HEK293 (cell line): ENCODE data around the gene ZKSCAN5.

Experiments used
- CTCF ChIA-PET: fragments of 350-600 bp; formaldehyde crosslinking; extraction: SDS; loops from one replicate; lab custom pipeline; 2021; ENCODE audit warnings: antibody characterized with exemption; lab: Yijun Ruan, JAX
- POLR2A ChIA-PET: fragments of 300-600 bp; formaldehyde crosslinking; extraction: SDS; loops from one replicate; lab custom pipeline; 2020; ENCODE audit warnings: antibody characterized with exemption, inconsistent platforms; lab: Yijun Ruan, JAX
- H3K27ac ChIP-seq: fragments of 200-500 bp; sonication (Bioruptor generic); 2 replicates; pipeline ENCODE4 v1.5.1; 2014; ENCODE audit warnings: low read depth, low read length, control low read depth, inconsistent platforms; ENCODE audit errors: extremely low read depth
- H3K36me3 ChIP-seq, 2 experiments: fragments of 200-500 bp in 1 of 2; sonication (Bioruptor generic) in 1 of 2; 1 replicate in 1 of 2; 2 replicates in 1 of 2; pipeline ENCODE4 v1.5.1; 2014 to 2017; ENCODE audit warnings: inconsistent platforms in 2 of 2, low read length in 2 of 2; ENCODE audit not compliant: control insufficient read depth in 2 of 2, insufficient read depth in 1 of 2
- H3K4me1 ChIP-seq: fragments of 200-500 bp; sonication (Bioruptor generic); 2 replicates; pipeline ENCODE4 v1.5.1; 2014; ENCODE audit warnings: mild to moderate bottlenecking, low read length, inconsistent platforms; ENCODE audit not compliant: control insufficient read depth, insufficient read depth
- H3K4me3 ChIP-seq: 2 replicates; pipeline ENCODE4 v1.5.1; 2011; ENCODE audit warnings: low read depth, mild to moderate bottlenecking, control low read depth, low read length, moderate library complexity
- H3K9me3 ChIP-seq: fragments of 200-500 bp; sonication (Bioruptor generic); 2 replicates; pipeline ENCODE4 v1.5.1; 2014; ENCODE audit warnings: low read depth, low read length, inconsistent platforms; ENCODE audit not compliant: control insufficient read depth, insufficient read depth
- BCL11B ChIP-seq: fragments of 450-650 bp; formaldehyde crosslinking; IDR thresholded peaks from 2 replicates; pipeline ENCODE4 v1.5.1; 2016; ENCODE audit warnings: low read depth, missing biosample characterization, missing genetic modification characterization
- MZF1 ChIP-seq: fragments of 450-650 bp; formaldehyde crosslinking; IDR thresholded peaks from 2 replicates; pipeline ENCODE4 v1.5.1; 2017; ENCODE audit warnings: missing biosample characterization, missing genetic modification characterization, borderline replicate concordance
- TRIM28 ChIP-seq: IDR thresholded peaks from 2 replicates; pipeline ENCODE4 v1.6.1; 2011; ENCODE audit warnings: low read length, control low read depth, borderline replicate concordance
- ZNF148 ChIP-seq: fragments of 450-650 bp; formaldehyde crosslinking; IDR thresholded peaks from 2 replicates; pipeline ENCODE4 v1.5.0; 2017; ENCODE audit warnings: missing biosample characterization, missing genetic modification characterization, borderline replicate concordance
- ZNF214 ChIP-seq: fragments of 450-650 bp; formaldehyde crosslinking; IDR thresholded peaks from 2 replicates; pipeline ENCODE4 v1.5.1; 2017; ENCODE audit warnings: missing biosample characterization, mild to moderate bottlenecking, missing genetic modification characterization, borderline replicate concordance
- ZNF366 ChIP-seq: fragments of 450-650 bp; formaldehyde crosslinking; conservative IDR thresholded peaks from 2 replicates; pipeline ENCODE4 v1.5.1; 2016; ENCODE audit warnings: missing biosample characterization, missing genetic modification characterization
- ZNF394 ChIP-seq: fragments of 450-650 bp; formaldehyde crosslinking; IDR thresholded peaks from 2 replicates; pipeline ENCODE4 v1.5.1; 2016; ENCODE audit warnings: missing biosample characterization, missing genetic modification characterization, mild to moderate bottlenecking, moderate library complexity, borderline replicate concordance
- ZNF449 ChIP-seq: fragments of 450-650 bp; formaldehyde crosslinking; IDR thresholded peaks from 2 replicates; pipeline ENCODE4 v1.5.1; 2017; ENCODE audit warnings: missing biosample characterization, mild to moderate bottlenecking, missing genetic modification characterization, moderate library complexity
- ZNF610 ChIP-seq: fragments of 450-650 bp; formaldehyde crosslinking; IDR thresholded peaks from 2 replicates; pipeline ENCODE4 v1.5.1; 2016; ENCODE audit warnings: missing biosample characterization, missing genetic modification characterization, borderline replicate concordance
- ZNF843 ChIP-seq: fragments of 450-650 bp; formaldehyde crosslinking; IDR thresholded peaks from 2 replicates; pipeline ENCODE4 v1.5.1; 2016; ENCODE audit warnings: missing biosample characterization, missing genetic modification characterization
- ZSCAN5A ChIP-seq: fragments of 450-650 bp; formaldehyde crosslinking; IDR thresholded peaks from 2 replicates; pipeline ENCODE4 v1.5.1; 2016; ENCODE audit warnings: missing biosample characterization, missing genetic modification characterization
- TF ChIP-seq, protein P1 (sequence below): fragments of 450-650 bp; formaldehyde crosslinking; IDR thresholded peaks from 2 replicates; pipeline ENCODE4 v1.5.1; 2016; ENCODE audit warnings: missing biosample characterization, missing genetic modification characterization
- TF ChIP-seq, protein P2 (sequence below): fragments of 450-650 bp; formaldehyde crosslinking; IDR thresholded peaks from 2 replicates; pipeline ENCODE4 v1.5.1; 2017; ENCODE audit warnings: missing biosample characterization, missing genetic modification characterization
- TF ChIP-seq, protein P3 (sequence below): fragments of 450-650 bp; formaldehyde crosslinking; IDR thresholded peaks from 2 replicates; pipeline ENCODE4 v1.5.1; 2017; ENCODE audit warnings: missing biosample characterization, missing genetic modification characterization
- TF ChIP-seq, protein P4 (sequence below): fragments of 450-650 bp; formaldehyde crosslinking; IDR thresholded peaks from 2 replicates; pipeline ENCODE4 v1.5.1; 2016; ENCODE audit warnings: missing biosample characterization, missing genetic modification characterization

ZKSCAN5 gene

DNA sequence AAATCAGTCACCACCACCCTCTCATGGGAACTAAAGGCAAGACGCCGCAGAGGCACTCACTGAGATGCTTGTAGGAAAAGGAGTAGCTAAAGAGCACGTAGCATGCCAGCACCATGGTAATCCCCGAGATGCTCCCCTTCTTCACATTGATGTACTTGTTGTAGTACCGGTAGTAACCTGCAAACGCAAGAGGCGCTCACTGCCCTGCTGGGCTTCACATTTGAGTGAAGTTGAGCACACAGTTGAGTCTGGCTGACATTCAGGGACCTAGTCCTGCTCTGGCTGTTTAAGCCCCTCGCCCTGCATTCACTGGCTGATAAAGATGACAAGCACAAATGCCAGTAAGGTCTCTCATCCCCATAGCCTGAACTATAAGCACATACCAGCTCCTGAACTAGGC is 45.4 kb upstream of the ZKSCAN5 start:
- ChIA-PET CTCF (interaction anchor here (0.7 to 1.5 kb wide), 2 partner anchors 9 to 157 kb away, joined by 3 read pairs; no protein-coding TSS in a partner anchor), POLR2A (interaction anchor here (0.6 kb wide), 1 partner anchor 12 kb away, joined by 3 read pairs; no protein-coding TSS in a partner anchor)
- H3K36me3 ChIP-seq, result peaks cover 19 to 82% of the 10 kb centered on the region in 2 experiments
- peak; percentile 94; the same call in 1 of the 2 replicates for TF ChIP-seq TRIM28
- TF ChIP-seq, protein P1, sequence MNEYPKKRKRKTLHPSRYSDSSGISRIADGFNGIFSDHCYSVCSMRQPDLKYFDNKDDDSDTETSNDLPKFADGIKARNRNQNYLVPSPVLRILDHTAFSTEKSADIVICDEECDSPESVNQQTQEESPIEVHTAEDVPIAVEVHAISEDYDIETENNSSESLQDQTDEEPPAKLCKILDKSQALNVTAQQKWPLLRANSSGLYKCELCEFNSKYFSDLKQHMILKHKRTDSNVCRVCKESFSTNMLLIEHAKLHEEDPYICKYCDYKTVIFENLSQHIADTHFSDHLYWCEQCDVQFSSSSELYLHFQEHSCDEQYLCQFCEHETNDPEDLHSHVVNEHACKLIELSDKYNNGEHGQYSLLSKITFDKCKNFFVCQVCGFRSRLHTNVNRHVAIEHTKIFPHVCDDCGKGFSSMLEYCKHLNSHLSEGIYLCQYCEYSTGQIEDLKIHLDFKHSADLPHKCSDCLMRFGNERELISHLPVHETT, result no peak
- peak; percentile 75; the same call in 1 of the 2 replicates for TF ChIP-seq ZNF394 (tag by site-specific recombination)
- no peak for TF ChIP-seq ZNF366
- TF ChIP-seq MZF1, result peak; percentile 73
- no peak overlapping the region for H3K27ac ChIP-seq
- H3K9me3 ChIP-seq, result no peaks in the 10 kb centered on the region
- no peaks in the 10 kb centered on the region for H3K4me1 ChIP-seq
- no peak overlapping the region for H3K4me3 ChIP-seq

DNA sequence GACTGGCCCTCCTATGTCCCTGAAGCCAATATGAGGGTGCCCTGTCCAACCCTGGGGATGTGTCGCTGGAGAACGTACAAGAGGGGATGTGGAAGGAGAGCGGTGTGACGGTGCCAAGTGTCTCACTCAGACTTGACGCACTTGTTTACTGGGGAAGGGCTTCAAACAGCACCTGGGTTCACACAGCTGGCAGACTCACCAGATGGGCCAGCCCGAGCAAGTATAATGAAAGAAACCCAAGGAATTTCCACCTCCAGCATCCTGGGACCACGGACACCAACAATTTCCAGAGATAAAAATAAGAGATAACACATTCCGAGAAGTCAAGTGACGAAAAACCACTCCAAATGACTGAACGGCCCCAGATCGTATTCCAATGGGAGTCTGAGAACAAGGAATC is 43.8 kb upstream of the ZKSCAN5 start:
- ChIA-PET POLR2A (interaction anchor here (1.3 kb wide), 1 partner anchor 44 kb away, joined by 6 read pairs; the partner anchor contains the start of gene ZKSCAN5), CTCF (interaction anchor here (1.0 kb wide), 1 partner anchor 10 kb away, joined by 3 read pairs; no protein-coding TSS in a partner anchor)
- H3K4me3 ChIP-seq, result no peak overlapping the region
- H3K9me3 ChIP-seq, result no peaks in the 10 kb centered on the region
- H3K4me1 ChIP-seq, result no peaks in the 10 kb centered on the region
- no peak overlapping the region for H3K27ac ChIP-seq
- H3K36me3 ChIP-seq, result peaks cover 23 to 69% of the 10 kb centered on the region in 2 experiments
- TF ChIP-seq ZNF843 (tag by site-specific recombination) (no peak), ZNF610 (tag by site-specific recombination) (no peak), ZNF148 (tag by site-specific recombination) (no peak), ZSCAN5A (tag by site-specific recombination) (no peak), ZNF449 (no peak), ZNF214 (no peak), BCL11B (tag by site-specific recombination) (no peak)
- TF ChIP-seq, protein P2, sequence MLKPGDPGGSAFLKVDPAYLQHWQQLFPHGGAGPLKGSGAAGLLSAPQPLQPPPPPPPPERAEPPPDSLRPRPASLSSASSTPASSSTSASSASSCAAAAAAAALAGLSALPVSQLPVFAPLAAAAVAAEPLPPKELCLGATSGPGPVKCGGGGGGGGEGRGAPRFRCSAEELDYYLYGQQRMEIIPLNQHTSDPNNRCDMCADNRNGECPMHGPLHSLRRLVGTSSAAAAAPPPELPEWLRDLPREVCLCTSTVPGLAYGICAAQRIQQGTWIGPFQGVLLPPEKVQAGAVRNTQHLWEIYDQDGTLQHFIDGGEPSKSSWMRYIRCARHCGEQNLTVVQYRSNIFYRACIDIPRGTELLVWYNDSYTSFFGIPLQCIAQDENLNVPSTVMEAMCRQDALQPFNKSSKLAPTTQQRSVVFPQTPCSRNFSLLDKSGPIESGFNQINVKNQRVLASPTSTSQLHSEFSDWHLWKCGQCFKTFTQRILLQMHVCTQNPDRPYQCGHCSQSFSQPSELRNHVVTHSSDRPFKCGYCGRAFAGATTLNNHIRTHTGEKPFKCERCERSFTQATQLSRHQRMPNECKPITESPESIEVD (tag by site-specific recombination), result no peak
- TF ChIP-seq, protein P3, sequence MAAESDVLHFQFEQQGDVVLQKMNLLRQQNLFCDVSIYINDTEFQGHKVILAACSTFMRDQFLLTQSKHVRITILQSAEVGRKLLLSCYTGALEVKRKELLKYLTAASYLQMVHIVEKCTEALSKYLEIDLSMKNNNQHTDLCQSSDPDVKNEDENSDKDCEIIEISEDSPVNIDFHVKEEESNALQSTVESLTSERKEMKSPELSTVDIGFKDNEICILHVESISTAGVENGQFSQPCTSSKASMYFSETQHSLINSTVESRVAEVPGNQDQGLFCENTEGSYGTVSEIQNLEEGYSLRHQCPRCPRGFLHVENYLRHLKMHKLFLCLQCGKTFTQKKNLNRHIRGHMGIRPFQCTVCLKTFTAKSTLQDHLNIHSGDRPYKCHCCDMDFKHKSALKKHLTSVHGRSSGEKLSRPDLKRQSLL (tag by site-specific recombination), result no peak
- TF ChIP-seq, protein P4, sequence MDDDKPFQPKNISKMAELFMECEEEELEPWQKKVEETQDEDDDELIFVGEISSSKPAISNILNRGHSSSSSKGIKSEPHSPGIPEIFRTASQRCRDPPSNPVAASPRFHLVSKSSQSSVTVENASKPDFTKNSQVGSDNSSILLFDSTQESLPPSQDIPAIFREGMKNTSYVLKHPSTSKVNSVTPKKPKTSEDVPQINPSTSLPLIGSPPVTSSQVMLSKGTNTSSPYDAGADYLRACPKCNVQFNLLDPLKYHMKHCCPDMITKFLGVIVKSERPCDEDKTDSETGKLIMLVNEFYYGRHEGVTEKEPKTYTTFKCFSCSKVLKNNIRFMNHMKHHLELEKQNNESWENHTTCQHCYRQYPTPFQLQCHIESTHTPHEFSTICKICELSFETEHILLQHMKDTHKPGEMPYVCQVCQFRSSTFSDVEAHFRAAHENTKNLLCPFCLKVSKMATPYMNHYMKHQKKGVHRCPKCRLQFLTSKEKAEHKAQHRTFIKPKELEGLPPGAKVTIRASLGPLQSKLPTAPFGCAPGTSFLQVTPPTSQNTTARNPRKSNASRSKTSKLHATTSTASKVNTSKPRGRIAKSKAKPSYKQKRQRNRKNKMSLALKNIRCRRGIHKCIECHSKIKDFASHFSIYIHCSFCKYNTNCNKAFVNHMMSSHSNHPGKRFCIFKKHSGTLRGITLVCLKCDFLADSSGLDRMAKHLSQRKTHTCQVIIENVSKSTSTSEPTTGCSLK (tag by site-specific recombination), result no peak
